HG03095 (cell line): ENCODE data around the gene TMEM132A.
A peak's percentile ranks its signal among the peaks of the same experiment; 100 is the strongest.
"Not testable (repeated sequence)": the region's sequence is repeated elsewhere in the genome, so short reads cannot be mapped to it uniquely, and the experiment has no call there.

Experiments used
- ATAC-seq: cut with Tn5 transposase; IDR thresholded peaks from one replicate; pipeline ENCODE4 v1.9.1; 2021; ENCODE audit warnings: moderate library complexity; ENCODE audit not compliant: unreplicated experiment

The TMEM132A gene

DNA sequence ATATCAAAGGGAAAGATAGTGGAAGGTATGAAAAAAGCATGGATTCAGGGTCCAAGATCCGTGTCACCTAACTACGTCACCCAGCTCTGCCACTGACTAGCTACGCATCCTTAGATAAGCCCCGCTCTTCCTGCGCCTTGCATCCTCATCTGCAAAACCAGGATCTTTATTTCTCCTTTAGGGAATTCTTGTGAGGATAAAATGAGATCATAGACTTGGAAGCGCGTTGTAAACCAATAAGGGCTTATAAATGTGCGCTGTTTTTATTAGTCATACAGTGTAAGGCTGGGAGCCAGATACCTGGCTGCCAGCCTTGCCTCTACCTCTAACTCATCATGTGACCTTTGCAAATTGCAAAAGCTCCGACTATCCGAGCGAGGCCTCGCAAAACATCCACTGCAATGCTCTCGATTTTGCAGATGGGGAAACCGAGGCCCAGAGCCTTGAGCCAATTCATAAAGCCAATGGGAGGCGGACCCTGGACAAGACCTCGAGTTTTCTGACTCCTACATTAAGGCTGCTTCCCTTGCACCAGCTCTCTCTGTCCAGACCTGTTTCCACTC, 18.6 kb upstream of the TMEM132A start:
- ATAC-seq: no peak

DNA sequence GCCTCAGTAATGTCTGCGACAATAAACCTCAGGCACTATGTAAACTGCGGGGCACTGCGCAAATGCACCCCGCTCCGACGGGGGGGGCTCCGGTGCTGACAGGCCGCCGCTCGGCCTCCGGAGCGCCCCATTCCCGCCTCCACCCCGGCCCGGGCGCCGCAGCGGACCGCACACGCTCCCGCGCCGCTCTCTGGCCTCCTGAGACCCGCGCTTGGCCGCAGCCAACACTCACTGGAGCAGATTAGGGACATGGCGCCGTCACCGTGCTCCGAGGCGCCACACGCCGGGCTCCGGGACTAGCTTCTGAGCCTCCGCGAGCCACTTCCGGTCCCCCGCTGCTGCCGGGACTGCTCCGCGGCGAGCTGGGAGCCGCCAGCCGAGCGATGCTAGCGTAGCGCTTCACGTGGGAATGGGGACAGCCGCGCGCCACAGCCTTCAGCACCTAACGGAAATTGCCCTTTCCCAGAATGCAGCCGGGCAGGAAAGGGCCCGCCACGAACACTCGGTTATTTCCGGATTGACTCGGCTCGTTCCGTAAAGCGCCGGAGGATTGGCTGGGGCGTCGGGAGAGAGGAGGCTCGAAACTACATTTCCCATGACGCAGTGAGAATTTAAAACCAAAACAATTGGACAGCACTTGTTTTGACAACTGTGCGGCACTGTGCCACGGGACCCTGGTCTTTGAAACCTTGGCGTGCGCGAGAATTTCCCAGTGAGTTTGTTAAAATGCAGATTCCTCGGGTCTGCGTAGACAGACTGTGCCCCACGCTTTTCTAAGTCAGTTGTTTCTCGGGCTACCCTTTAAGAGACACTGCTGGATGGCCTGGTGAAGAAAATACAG, 17.9 kb upstream of the TMEM132A start, which contains the start of gene PRPF19:
Gene PRPF19, minus strand, starts transcription at position 454 of the 841 bp plus-strand sequence. Its CDS starts 203 bp downstream, at position 251.
- ATAC-seq: peak; percentile 68

- no peak for ATAC-seq
Observed at GRCh38 chr11:60908803-60909202, 15.5 kb upstream of the TMEM132A start.

DNA sequence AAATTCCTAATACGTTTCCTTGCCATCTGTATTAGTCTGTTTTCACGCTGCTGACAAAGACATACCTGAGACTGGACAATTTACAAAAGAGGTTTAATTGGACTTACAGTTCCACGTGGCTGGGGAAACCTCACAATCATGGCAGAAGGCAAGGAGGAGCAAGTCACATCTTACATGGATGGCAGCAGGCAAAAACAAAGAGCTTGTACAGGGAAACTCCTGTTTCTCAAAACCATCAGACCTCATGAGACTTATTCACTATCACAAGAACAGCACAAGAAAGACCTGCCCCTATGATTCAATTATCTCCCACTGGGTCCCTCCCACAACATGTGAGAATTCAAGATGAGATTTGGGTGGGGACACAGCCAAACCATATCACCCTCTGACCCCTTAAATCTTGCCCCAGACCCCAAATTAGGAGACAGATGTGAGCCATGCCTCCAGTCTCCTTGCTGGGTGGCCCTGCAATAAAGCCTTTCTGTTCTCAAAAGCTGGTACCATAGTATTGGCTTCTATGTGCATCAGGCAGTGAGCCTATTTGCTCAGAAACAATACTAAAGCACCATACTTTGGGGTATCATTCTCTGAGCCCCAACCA, 14.5 kb upstream of the TMEM132A start:
- not testable (repeated sequence) for ATAC-seq

DNA sequence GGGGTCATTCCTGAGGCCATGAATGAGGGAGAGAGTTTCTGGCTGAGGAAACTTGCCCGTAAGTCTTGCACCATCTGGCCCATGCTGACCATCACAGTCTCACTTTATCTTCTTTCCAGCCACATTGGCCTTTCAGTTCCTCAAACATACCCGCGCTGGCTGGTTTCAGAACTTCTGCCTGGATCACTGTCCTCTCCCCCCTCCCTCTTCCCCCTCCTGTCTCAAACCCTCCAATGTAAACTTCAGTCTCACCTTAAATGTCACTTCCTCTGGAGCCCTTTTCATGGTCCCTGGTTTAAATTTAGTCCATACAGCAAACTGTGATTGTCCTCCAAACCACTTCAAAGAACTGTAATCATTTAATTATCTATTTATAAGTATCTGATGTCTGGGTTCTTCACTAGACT, 14.0 kb upstream of the TMEM132A start:
- peak; percentile 32 for ATAC-seq

DNA sequence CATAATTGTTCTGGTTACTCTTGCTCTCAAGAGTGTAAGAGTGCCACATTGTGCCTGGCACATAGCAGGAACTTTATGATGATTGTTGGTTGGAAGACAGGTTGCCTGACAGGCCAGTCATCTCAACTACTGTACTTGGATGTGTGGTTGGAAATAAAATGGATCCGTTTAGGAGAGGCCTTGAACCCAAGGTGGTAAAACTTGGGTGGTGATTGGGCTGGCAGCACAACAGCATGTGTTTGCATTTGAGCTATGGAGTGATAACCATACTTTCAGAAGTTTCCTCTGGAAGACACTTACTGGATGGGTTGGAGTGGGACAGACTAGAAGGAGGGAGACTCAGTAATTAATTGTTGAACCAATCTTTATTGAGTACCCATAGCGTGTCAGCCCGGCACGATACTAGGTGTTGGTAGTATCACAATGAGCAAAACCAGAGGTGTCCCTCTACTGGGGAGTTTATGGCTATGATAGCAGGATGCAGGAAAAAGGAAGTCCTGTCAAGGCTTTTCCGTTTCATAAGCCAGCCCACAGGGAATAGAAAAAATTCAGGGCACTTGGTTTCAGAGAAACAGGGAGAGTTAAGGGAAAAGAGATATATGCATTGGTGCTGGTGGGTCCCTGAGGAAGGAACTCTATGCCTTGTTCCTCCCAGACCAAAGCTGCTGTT, 13.4 kb upstream of the TMEM132A start:
- ATAC-seq: no peak

DNA sequence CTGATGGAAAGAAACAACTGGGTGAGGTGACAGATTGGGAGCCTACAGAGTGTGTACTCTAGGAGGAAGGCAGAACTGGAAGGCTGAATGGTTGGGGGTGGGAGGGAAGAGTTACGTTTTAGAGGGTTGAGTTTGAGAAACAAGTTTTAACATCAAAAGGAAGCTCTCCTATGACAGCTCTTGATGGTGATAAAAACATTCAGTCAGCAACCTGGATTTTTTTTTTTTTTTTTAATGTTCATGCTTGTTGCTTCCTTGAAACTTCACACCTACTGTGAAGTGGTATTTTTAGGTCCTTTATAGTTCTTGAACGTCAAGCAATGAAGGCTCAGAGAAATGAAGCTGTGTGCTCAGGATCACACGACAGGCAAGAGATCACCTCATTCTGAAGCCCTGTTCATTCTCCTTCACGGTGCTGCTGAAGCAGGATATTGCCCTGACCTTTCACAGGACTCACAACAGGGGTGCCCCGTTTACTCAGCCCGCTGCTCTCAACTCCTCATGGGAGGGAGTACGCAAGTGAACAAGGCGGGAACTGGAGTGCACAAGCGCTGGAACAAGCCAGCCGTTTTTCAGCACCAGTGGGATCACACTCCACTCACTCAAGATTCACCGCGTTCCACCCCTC, 11.9 kb upstream of the TMEM132A start:
- ATAC-seq: no peak

- no peak for ATAC-seq
Observed at GRCh38 chr11:60912851-60913528, 11.3 kb upstream of the TMEM132A start.

DNA sequence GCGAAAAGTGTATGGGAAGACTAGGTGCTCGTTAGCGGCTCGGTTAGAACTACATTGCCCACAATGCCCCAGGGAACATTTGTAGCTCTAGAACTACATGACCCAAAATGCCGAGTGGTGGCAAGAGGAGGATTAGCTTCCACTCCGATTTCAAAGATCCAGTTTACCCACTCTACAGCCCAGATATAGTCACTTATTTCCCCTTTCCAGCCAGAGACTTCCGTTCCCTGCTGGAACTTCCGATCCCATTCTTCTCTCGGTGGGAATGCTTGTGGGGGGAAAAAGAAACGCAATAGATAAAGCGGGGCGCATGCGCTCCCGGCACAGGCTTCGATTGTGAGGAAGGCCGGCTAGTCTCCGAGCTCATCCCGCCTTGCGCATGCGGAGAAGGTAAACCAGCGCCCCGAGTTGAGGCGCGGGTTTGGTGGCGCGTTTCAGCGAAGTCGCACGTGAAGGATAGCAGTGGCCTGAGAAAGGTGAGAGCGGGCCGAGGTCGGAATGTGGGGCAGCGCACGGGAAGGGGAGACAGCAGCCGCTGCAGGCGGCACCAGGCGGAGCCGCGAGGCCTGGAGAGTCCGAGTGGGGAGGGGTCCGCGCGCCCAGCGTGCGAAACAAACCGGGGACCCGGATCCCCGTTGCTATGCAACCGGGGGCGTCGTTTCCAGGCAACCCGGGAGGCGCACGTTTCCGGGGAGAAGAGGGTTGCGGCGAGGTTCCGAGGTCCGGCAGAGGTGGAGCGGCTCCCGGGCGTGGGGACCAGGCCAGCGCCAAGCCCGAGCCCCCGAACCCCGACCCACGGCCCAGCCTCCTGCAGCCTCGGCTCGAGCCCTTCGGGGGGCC, 10.2 kb upstream of the TMEM132A start, which contains the start of gene TMEM109:
Gene TMEM109, plus strand, starts transcription at position 366 of the 840 bp plus-strand sequence. CDS start 5,536 bp downstream, outside the sequence.
- peak; percentile 40 for ATAC-seq

DNA sequence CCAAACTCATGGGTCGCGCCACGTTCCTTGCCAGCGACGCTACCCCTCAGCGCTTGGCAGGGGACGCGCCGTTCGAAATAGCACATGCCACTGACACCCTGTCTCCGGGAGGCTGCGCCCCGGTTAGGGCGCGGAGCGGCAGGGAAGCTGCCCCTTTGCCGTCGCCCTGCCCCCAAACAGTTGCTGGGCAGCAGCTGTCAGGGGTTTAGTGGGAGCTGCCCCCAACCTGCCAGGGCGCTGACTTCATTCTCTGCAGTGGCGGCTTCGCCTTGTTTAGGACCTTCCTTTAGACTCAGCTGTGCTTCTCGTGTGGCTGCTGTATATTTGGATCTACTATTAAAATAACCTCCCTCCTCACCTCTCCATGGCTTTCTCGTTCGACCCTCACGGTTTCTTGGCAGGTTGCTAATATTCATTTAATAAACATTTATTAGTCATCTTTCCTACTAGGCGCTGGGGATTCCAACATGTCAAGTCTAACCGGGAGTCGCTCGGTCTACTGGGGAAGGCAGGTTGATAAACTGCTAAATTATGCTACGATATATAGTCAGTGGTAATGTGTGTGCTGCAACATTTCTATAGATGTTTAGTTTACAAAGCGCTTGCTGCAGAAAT, 9.5 kb upstream of the TMEM132A start:
- peak; percentile 2 for ATAC-seq

GRCh38 chr11:60915248-60915914, 8.9 kb upstream of the TMEM132A start:
- no peak for ATAC-seq

DNA sequence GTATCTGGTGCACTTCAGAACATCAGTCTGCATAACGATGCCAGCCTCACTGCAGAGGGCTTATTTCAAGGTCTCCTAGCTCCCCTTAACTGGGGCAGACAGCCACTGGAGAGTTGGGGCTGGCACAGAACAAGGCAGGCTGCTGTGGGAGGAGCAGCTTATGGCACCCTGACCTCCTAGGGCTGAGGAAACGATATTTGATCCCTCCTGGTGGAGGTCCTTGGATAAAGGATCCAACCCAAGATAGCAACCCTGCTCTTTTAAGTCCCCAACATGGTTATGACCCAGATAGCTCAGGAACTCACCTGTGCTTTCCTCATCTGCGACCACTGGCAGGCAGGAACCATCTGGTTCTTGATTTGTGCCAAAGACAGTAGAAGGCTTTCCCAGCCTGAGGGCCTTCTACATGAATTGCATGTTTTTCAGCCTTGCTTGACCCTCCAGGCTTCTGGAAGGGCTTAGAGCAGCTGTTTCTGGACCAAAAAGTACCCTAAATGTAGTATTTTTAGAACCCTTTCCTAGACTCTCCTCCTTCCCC, 7.5 kb upstream of the TMEM132A start:
- ATAC-seq: no peak

GRCh38 chr11:60917267-60917666, 7.0 kb upstream of the TMEM132A start:
- ATAC-seq: no peak

- no peak for ATAC-seq
Observed at GRCh38 chr11:60918251-60918938, 5.9 kb upstream of the TMEM132A start.

GRCh38 chr11:60918939-60919265, 5.4 kb upstream of the TMEM132A start:
- no peak for ATAC-seq

DNA sequence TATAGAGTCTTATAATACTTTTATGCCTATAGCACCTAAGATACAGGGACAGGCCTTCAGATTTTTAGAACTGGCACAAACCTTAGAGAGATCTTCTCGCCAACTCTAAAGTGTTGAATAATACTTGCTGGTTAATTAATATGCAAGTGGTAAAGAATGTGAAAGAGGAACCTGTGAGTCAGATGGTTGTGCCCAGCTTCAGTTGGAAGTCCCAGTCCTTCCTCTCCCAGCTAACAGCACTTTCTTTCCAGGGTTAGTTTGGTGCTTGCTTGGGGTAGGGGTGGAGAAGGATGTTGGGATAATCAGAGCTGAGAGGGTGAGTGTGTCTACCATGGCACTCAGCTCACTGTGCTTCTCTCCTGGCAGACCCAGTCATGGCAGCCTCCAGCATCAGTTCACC, 4.9 kb upstream of the TMEM132A start:
- ATAC-seq: no peak

GRCh38 chr11:60919956-60920355, 4.3 kb upstream of the TMEM132A start:
- ATAC-seq: no peak

GRCh38 chr11:60921259-60921658, 3.0 kb upstream of the TMEM132A start:
- ATAC-seq: no peak
